ENCODE results near the gene SUN5.

- TF ChIP-seq CTCF (conservative IDR thresholded peaks at IDR 0.05; ENCODE audit: low read depth, low read length) (no peak), EZH2 (IDR thresholded peaks at IDR 0.05; ENCODE audit: low read length, unreplicated experiment) (no peak), EZH2phosphoT487 (IDR thresholded peaks at IDR 0.05; ENCODE audit: borderline replicate concordance, low read length) (no peak)
Measured at GRCh38 chr20:33020278-33021161, 16.3 kb upstream of the SUN5 start.
